ENCODE data around the gene SCFD1. TPM values are rescaled to one million over a fixed set of nuclear protein-coding genes. Genes with fewer than 3 reads are reported as not detected.

The SCFD1 gene
- total RNA-seq, 2 donors from 2014 or later, result 42.4 to 52.8 TPM

GRCh38 chr14:30719137-30719536, 97.0 kb downstream of the SCFD1 start:
- intact Hi-C loops (cut with DNase I), result no loop called here
- DNase-seq (no peak), ATAC-seq (no peak)

- DNase-seq (no peak), ATAC-seq (no peak)
- intact Hi-C loops (cut with DNase I), result no loop called here
Measured at GRCh38 chr14:30725763-30726162, 103.6 kb downstream of the SCFD1 start.

GRCh38 chr14:30728471-30728870, 106.4 kb downstream of the SCFD1 start:
- ATAC-seq, result no peak

GRCh38 chr14:30737916-30738315, 115.8 kb downstream of the SCFD1 start:
- ATAC-seq (no peak), DNase-seq (no peak)
- intact Hi-C loops (cut with DNase I), result no loop called here

More at GRCh38 chr14:30728471-30728870, 106.4 kb downstream of the SCFD1 start:
- intact Hi-C loops (cut with DNase I), result no loop called here
- DNase-seq, result no peak

- ATAC-seq, result peak in 1 of 2 donors; percentile 23
- intact Hi-C loops (cut with DNase I), result no loop called here
Measured at GRCh38 chr14:30738978-30739377, 116.9 kb downstream of the SCFD1 start.

GRCh38 chr14:30748343-30748742, 126.2 kb downstream of the SCFD1 start:
- intact Hi-C loops (cut with DNase I), result no loop called here
- ATAC-seq, result no peak
- no peak for DNase-seq

More at GRCh38 chr14:30738978-30739377, 116.9 kb downstream of the SCFD1 start:
- no peak for DNase-seq

- intact Hi-C loops (cut with DNase I), result no loop called here
- DNase-seq (no peak), ATAC-seq (no peak)
Measured at GRCh38 chr14:30751646-30752416, 129.7 kb downstream of the SCFD1 start.

GRCh38 chr14:30753452-30753851, 131.3 kb downstream of the SCFD1 start:
- intact Hi-C loops (cut with DNase I), result no loop called here
- DNase-seq (no peak), ATAC-seq (no peak)

- intact Hi-C loops (cut with DNase I), result loop anchor here in 1 of 2 donors (2.0 kb wide), 1 partner anchor 16 kb away; no protein-coding TSS in a partner anchor
- ATAC-seq (no peak), DNase-seq (no peak)
Measured at GRCh38 chr14:30754778-30755177, 132.7 kb downstream of the SCFD1 start.

- DNase-seq, result no peak
- no peak for ATAC-seq
- intact Hi-C loops (cut with DNase I), result no loop called here
Measured at GRCh38 chr14:30756594-30756993, 134.5 kb downstream of the SCFD1 start.

GRCh38 chr14:30757082-30757481, 135.0 kb downstream of the SCFD1 start:
- ATAC-seq (no peak), DNase-seq (no peak)
- intact Hi-C loops (cut with DNase I), result no loop called here

- ATAC-seq (no peak), DNase-seq (no peak)
- intact Hi-C loops (cut with DNase I), result no loop called here
Measured at GRCh38 chr14:30759172-30760125, 137.3 kb downstream of the SCFD1 start.

GRCh38 chr14:30763891-30764290, 141.8 kb downstream of the SCFD1 start:
- intact Hi-C loops (cut with DNase I), result no loop called here
- DNase-seq (no peak), ATAC-seq (no peak)

GRCh38 chr14:30767624-30768023, 145.5 kb downstream of the SCFD1 start:
- DNase-seq (no peak), ATAC-seq (no peak)
- intact Hi-C loops (cut with DNase I), result no loop called here

GRCh38 chr14:30768791-30769190, 146.7 kb downstream of the SCFD1 start:
- ATAC-seq (no peak), DNase-seq (no peak)
- intact Hi-C loops (cut with DNase I), result no loop called here

- DNase-seq (no peak), ATAC-seq (no peak)
- intact Hi-C loops (cut with DNase I), result loop anchor here in 1 of 2 donors (2.0 kb wide), 1 partner anchor 16 kb away; no protein-coding TSS in a partner anchor
Measured at GRCh38 chr14:30770376-30770775, 148.3 kb downstream of the SCFD1 start.

- intact Hi-C loops (cut with DNase I), result loop anchor here in 1 of 2 donors (2.0 kb wide), 1 partner anchor 17 kb away; no protein-coding TSS in a partner anchor
- ATAC-seq (no peak), DNase-seq (no peak)
Measured at GRCh38 chr14:30771595-30771994, 149.5 kb downstream of the SCFD1 start.

- intact Hi-C loops (cut with DNase I), result no loop called here
- ATAC-seq (no peak), DNase-seq (no peak)
Measured at GRCh38 chr14:30779210-30779609, 157.1 kb downstream of the SCFD1 start.

Measured in left cardiac atrium (tissue), 4 donors.